Measurements from ENCODE around the gene NDUFS2.
A peak's percentile ranks its signal among the peaks of the same experiment; 100 is the strongest.

The NDUFS2 gene

GRCh38 chr1:161195171-161195570 is 7.0 kb upstream of the NDUFS2 start:
- Histone ChIP-seq H3K9ac (ENCODE audit: insufficient read length) (no peak overlapping the region), H3K36me3 (ENCODE audit: insufficient read depth, low read length) (peaks cover 60% of the 10 kb centered on the region), H3K4me3 (no peak overlapping the region), H3K27ac (no peak overlapping the region), H3K9me3 (ENCODE audit: low read depth, low read length) (no peaks in the 10 kb centered on the region)
- TF ChIP-seq POLR2AphosphoS5 (IDR thresholded peaks at IDR 0.05; ENCODE audit: borderline replicate concordance, low read depth, low read length) (no peak), FOXP2 (optimal IDR thresholded peaks at IDR 0.05; ENCODE audit: control extremely low read depth, extremely low read length, insufficient read depth) (no peak), EZH2 (IDR thresholded peaks at IDR 0.05) (no peak)
- DNase-seq (ENCODE audit: low read depth, low spot score): no peak

GRCh38 chr1:161196111-161196510 is 6.1 kb upstream of the NDUFS2 start:
- DNase-seq (ENCODE audit: low read depth, low spot score): no peak
- Histone ChIP-seq H3K9me3 (ENCODE audit: low read depth, low read length) (no peaks in the 10 kb centered on the region), H3K27ac (no peak overlapping the region), H3K9ac (ENCODE audit: insufficient read length) (peak overlapping the region; percentile 5), H3K36me3 (ENCODE audit: insufficient read depth, low read length) (peaks cover 54% of the 10 kb centered on the region), H3K4me3 (peak overlapping the region; percentile 83)
- TF ChIP-seq EZH2 (IDR thresholded peaks at IDR 0.05): no peak
- no peak for TF ChIP-seq POLR2AphosphoS5 (IDR thresholded peaks at IDR 0.05; ENCODE audit: borderline replicate concordance, low read depth, low read length)
- TF ChIP-seq FOXP2 (optimal IDR thresholded peaks at IDR 0.05; ENCODE audit: control extremely low read depth, extremely low read length, insufficient read depth): no peak

GRCh38 chr1:161196521-161197451 is 5.4 kb upstream of the NDUFS2 start:
- Histone ChIP-seq H3K4me3 (peak overlapping the region; percentile 83), H3K9ac (ENCODE audit: insufficient read length) (peak overlapping the region; percentile 75), H3K36me3 (ENCODE audit: insufficient read depth, low read length) (peaks cover 47% of the 10 kb centered on the region), H3K9me3 (ENCODE audit: low read depth, low read length) (no peaks in the 10 kb centered on the region), H3K27ac (peak overlapping the region; percentile 34)
- TF ChIP-seq POLR2AphosphoS5 (IDR thresholded peaks at IDR 0.05; ENCODE audit: borderline replicate concordance, low read depth, low read length) (peak; percentile 18; the same call in 1 of the 2 replicates), EZH2 (IDR thresholded peaks at IDR 0.05) (no peak), FOXP2 (optimal IDR thresholded peaks at IDR 0.05; ENCODE audit: control extremely low read depth, extremely low read length, insufficient read depth) (no peak)
- DNase-seq (ENCODE audit: low read depth, low spot score): no peak

GRCh38 chr1:161197560-161198193 is 4.5 kb upstream of the NDUFS2 start:
- Histone ChIP-seq H3K27ac (no peak overlapping the region; the same call in 1 of the 2 replicates), H3K4me3 (peak overlapping the region; percentile 83), H3K9me3 (ENCODE audit: low read depth, low read length) (no peaks in the 10 kb centered on the region), H3K36me3 (ENCODE audit: insufficient read depth, low read length) (peaks cover 38% of the 10 kb centered on the region), H3K9ac (ENCODE audit: insufficient read length) (peak overlapping the region; percentile 75)
- TF ChIP-seq EZH2 (IDR thresholded peaks at IDR 0.05) (no peak), FOXP2 (optimal IDR thresholded peaks at IDR 0.05; ENCODE audit: control extremely low read depth, extremely low read length, insufficient read depth) (no peak), POLR2AphosphoS5 (IDR thresholded peaks at IDR 0.05; ENCODE audit: borderline replicate concordance, low read depth, low read length) (no peak)
- DNase-seq (ENCODE audit: low read depth, low spot score): no peak

- peak overlapping the region; percentile 63; the same call in 1 of the 2 replicates for H3K27ac ChIP-seq
- no peak for DNase-seq (ENCODE audit: low read depth, low spot score)
- peak overlapping the region; percentile 83 for H3K4me3 ChIP-seq
- TF ChIP-seq FOXP2 (optimal IDR thresholded peaks at IDR 0.05; ENCODE audit: control extremely low read depth, extremely low read length, insufficient read depth): no peak
- H3K9me3 ChIP-seq (ENCODE audit: low read depth, low read length): no peaks in the 10 kb centered on the region
- peaks cover 34% of the 10 kb centered on the region for H3K36me3 ChIP-seq (ENCODE audit: insufficient read depth, low read length)
- H3K9ac ChIP-seq (ENCODE audit: insufficient read length): peak overlapping the region; percentile 75
These were observed 3.8 kb upstream of the NDUFS2 start for GRCh38 chr1:161198194-161198896.

- H3K27ac ChIP-seq: peak within 1 kb of the TSS; percentile 99
- DNase-seq (ENCODE audit: low read depth, low spot score): peak; percentile 96
- peak within 1 kb of the TSS; percentile 83 for H3K4me3 ChIP-seq
- H3K9me3 ChIP-seq (ENCODE audit: low read depth, low read length): no peaks in the 10 kb centered on the region
- peaks cover 34% of the 10 kb centered on the region for H3K36me3 ChIP-seq (ENCODE audit: insufficient read depth, low read length)
- no peak for TF ChIP-seq FOXP2 (optimal IDR thresholded peaks at IDR 0.05; ENCODE audit: control extremely low read depth, extremely low read length, insufficient read depth)
- TF ChIP-seq POLR2AphosphoS5 (IDR thresholded peaks at IDR 0.05; ENCODE audit: borderline replicate concordance, low read depth, low read length): peak; percentile 100
- peak within 1 kb of the TSS; percentile 79 for H3K9ac ChIP-seq (ENCODE audit: insufficient read length)
These were observed 3.2 kb upstream of the NDUFS2 start, which contains the start of gene ADAMTS4 for GRCh38 chr1:161198897-161199431. ADAMTS4 (minus strand) TSS chr1:161199054; CDS start chr1:161198627, 427 bp downstream.

- Histone ChIP-seq H3K9ac (ENCODE audit: insufficient read length) (peak overlapping the region; percentile 79), H3K27ac (peak overlapping the region; percentile 99), H3K4me3 (peak overlapping the region; percentile 83), H3K9me3 (ENCODE audit: low read depth, low read length) (no peaks in the 10 kb centered on the region), H3K36me3 (ENCODE audit: insufficient read depth, low read length) (peaks cover 34% of the 10 kb centered on the region)
- no peak for DNase-seq (ENCODE audit: low read depth, low spot score)
- no peak for TF ChIP-seq EZH2 (IDR thresholded peaks at IDR 0.05)
- TF ChIP-seq POLR2AphosphoS5 (IDR thresholded peaks at IDR 0.05; ENCODE audit: borderline replicate concordance, low read depth, low read length): peak; percentile 79
These were observed 2.5 kb upstream of the NDUFS2 start for GRCh38 chr1:161199506-161200139.

All from SK-N-MC (cell line).